GM19324 (cell line): Measurements from ENCODE around the gene FAM186B.

ENCODE experiments used
- ATAC-seq: cut with Tn5 transposase; IDR thresholded peaks from one replicate; pipeline ENCODE4 v1.9.1; 2021; ENCODE audit warnings: mild to moderate bottlenecking, moderate library complexity; ENCODE audit not compliant: unreplicated experiment, low FRiP score

The FAM186B gene

GRCh38 chr12:49577589-49578315 lies 27.7 kb downstream of the FAM186B start:
- ATAC-seq: no peak

GRCh38 chr12:49568442-49569162 lies 36.8 kb downstream of the FAM186B start:
- ATAC-seq: peak; percentile 22

GRCh38 chr12:49567611-49568441 lies 37.6 kb downstream of the FAM186B start, which contains the start of gene MCRS1:
Gene MCRS1 (minus strand): TSS chr12:49568142. CDS start chr12:49566731, 1,411 bp downstream.
- ATAC-seq: peak; percentile 91

GRCh38 chr12:49567302-49567610 lies 38.2 kb downstream of the FAM186B start:
- no peak for ATAC-seq

GRCh38 chr12:49566361-49566760 lies 39.1 kb downstream of the FAM186B start:
- no peak for ATAC-seq

GRCh38 chr12:49565406-49566265 lies 39.8 kb downstream of the FAM186B start:
- no peak for ATAC-seq

GRCh38 chr12:49564686-49565405 lies 40.6 kb downstream of the FAM186B start:
- no peak for ATAC-seq

GRCh38 chr12:49563951-49564685 lies 41.3 kb downstream of the FAM186B start:
- no peak for ATAC-seq

GRCh38 chr12:49562831-49563230 lies 42.6 kb downstream of the FAM186B start:
- no peak for ATAC-seq

- no peak for ATAC-seq
Measured at GRCh38 chr12:49562233-49562632, 43.2 kb downstream of the FAM186B start.

- no peak for ATAC-seq
Measured at GRCh38 chr12:49560695-49561094, 44.7 kb downstream of the FAM186B start.

- no peak for ATAC-seq
Measured at GRCh38 chr12:49559011-49559675, 46.3 kb downstream of the FAM186B start.

- ATAC-seq: no peak
Measured at GRCh38 chr12:49558526-49558925, 46.9 kb downstream of the FAM186B start.

GRCh38 chr12:49557917-49558215 lies 47.6 kb downstream of the FAM186B start:
- no peak for ATAC-seq

GRCh38 chr12:49557187-49557916 lies 48.1 kb downstream of the FAM186B start:
- no peak for ATAC-seq

GRCh38 chr12:49556391-49557186 lies 48.9 kb downstream of the FAM186B start:
- ATAC-seq: no peak
